GM23338 (cell line): ENCODE measurements around the gene PIGK. TPM values are rescaled to one million over a fixed set of nuclear protein-coding genes. Genes with fewer than 3 reads are reported as not detected.

ENCODE experiments used
- ATAC-seq: fragments of 200-7000 bp; cut with Tn5 transposase; 3 replicates; pipeline ENCODE4 v1.9.1; 2020
- DNase-seq: peaks from one replicate; pipeline ENCODE4 v3.0.0-alpha.2; 2015; ENCODE audit warnings: low spot score
- H2AFZ ChIP-seq: fragments of 200-600 bp; sonication (generic); 2 replicates; pipeline ENCODE4 v1.8.0; 2016; ENCODE audit warnings: antibody characterized with exemption, mild to moderate bottlenecking, moderate library complexity
- H3F3A ChIP-seq: fragments of 200-600 bp; sonication (generic); replicated peaks from 2 replicates; pipeline ENCODE4 v1.8.0; 2017; ENCODE audit warnings: antibody characterized with exemption, mixed run types, low read depth
- H3K27ac ChIP-seq: fragments of 200-600 bp; sonication (generic); 2 replicates; pipeline ENCODE4 v1.6.1; 2016; ENCODE audit warnings: low read depth
- H3K27me3 ChIP-seq: fragments of 200-600 bp; sonication (generic); 2 replicates; pipeline ENCODE4 v1.8.0; 2016; ENCODE audit warnings: mild to moderate bottlenecking, mixed run types, moderate library complexity; ENCODE audit not compliant: insufficient read depth
- H3K36me3 ChIP-seq: fragments of 200-600 bp; sonication (generic); 2 replicates; pipeline ENCODE4 v1.8.0; 2016; ENCODE audit warnings: mild to moderate bottlenecking; ENCODE audit not compliant: insufficient read depth
- H3K4me1 ChIP-seq: fragments of 200-600 bp; sonication (generic); 2 replicates; pipeline ENCODE4 v1.8.0; 2016; ENCODE audit warnings: mild to moderate bottlenecking, moderate library complexity; ENCODE audit not compliant: insufficient read depth
- H3K4me2 ChIP-seq: fragments of 200-600 bp; sonication (generic); 2 replicates; pipeline ENCODE4 v1.7.1; 2017; ENCODE audit warnings: mixed run types
- H3K4me3 ChIP-seq: fragments of 200-600 bp; sonication (generic); 2 replicates; pipeline ENCODE4 v1.6.1; 2016; ENCODE audit warnings: mixed run types
- H3K79me2 ChIP-seq: fragments of 200-600 bp; sonication (generic); replicated peaks from 2 replicates; pipeline ENCODE4 v1.8.0; 2017; ENCODE audit warnings: mild to moderate bottlenecking; ENCODE audit not compliant: insufficient read depth
- H3K9me2 ChIP-seq: fragments of 200-600 bp; sonication (generic); 2 replicates; pipeline ENCODE4 v1.8.0; 2017; ENCODE audit not compliant: insufficient read depth
- H4K20me1 ChIP-seq: fragments of 200-600 bp; sonication (generic); replicated peaks from 2 replicates; pipeline ENCODE4 v1.8.0; 2017; ENCODE audit warnings: mild to moderate bottlenecking; ENCODE audit not compliant: insufficient read depth
- H3K27ac Mint-ChIP-seq: 2 replicates; pipeline ENCODE4 v1.8.0; 2020; ENCODE audit warnings: inconsistent platforms, mild to moderate bottlenecking, moderate library complexity, mixed read lengths
- H3K27me3 Mint-ChIP-seq: 3 replicates; pipeline ENCODE4 v1.8.0; 2022; ENCODE audit warnings: low read depth, mild to moderate bottlenecking, moderate library complexity, mixed read lengths, inconsistent platforms; ENCODE audit not compliant: insufficient read depth, poor library complexity
- H3K36me3 Mint-ChIP-seq: 3 replicates; pipeline ENCODE4 v1.8.0; 2021; ENCODE audit warnings: low read depth, mild to moderate bottlenecking, inconsistent platforms, moderate library complexity, mixed read lengths
- H3K4me1 Mint-ChIP-seq: 3 replicates; pipeline ENCODE4 v1.8.0; 2020; ENCODE audit warnings: mild to moderate bottlenecking, inconsistent platforms, mixed read lengths
- H3K4me3 Mint-ChIP-seq: 3 replicates; pipeline ENCODE4 v1.8.0; 2021; ENCODE audit warnings: moderate library complexity, mild to moderate bottlenecking, inconsistent platforms, mixed read lengths
- H3K9me3 Mint-ChIP-seq: 3 replicates; pipeline ENCODE4 v1.8.0; 2020; ENCODE audit warnings: moderate library complexity, mild to moderate bottlenecking, inconsistent platforms, mixed read lengths
- CREB1 ChIP-seq: fragments of 250-450 bp; sonication (Bioruptor Pico); IDR thresholded peaks from 2 replicates; pipeline ENCODE4 v1.5.0; 2020; ENCODE audit warnings: low read depth, mild to moderate bottlenecking, moderate library complexity
- EZH2phosphoT487 ChIP-seq: fragments of 200-600 bp; sonication (generic); IDR thresholded peaks from one replicate; pipeline ENCODE4 v1.8.1; 2018; ENCODE audit warnings: antibody characterized with exemption; ENCODE audit not compliant: unreplicated experiment
- JUNB ChIP-seq: IDR thresholded peaks from one replicate; pipeline ENCODE4 v1.6.1; 2016; ENCODE audit warnings: antibody characterized with exemption; ENCODE audit not compliant: unreplicated experiment
- NANOG ChIP-seq: IDR thresholded peaks from 2 replicates; pipeline ENCODE4 v1.6.1; 2016; ENCODE audit warnings: antibody characterized with exemption, borderline replicate concordance
- POLR2AphosphoS5 ChIP-seq: IDR thresholded peaks from 2 replicates; pipeline ENCODE4 v1.6.1; 2016; ENCODE audit warnings: antibody characterized with exemption, low read depth
- STAT1 ChIP-seq: IDR thresholded peaks from one replicate; pipeline ENCODE4 v1.6.1; 2016; ENCODE audit warnings: antibody characterized with exemption; ENCODE audit not compliant: unreplicated experiment
- ZNF114 ChIP-seq: fragments of 250-450 bp; sonication (Bioruptor Pico); IDR thresholded peaks from 2 replicates; pipeline ENCODE4 v1.5.0; 2020; ENCODE audit warnings: mild to moderate bottlenecking, moderate library complexity
- ZNF331 ChIP-seq: fragments of 250-450 bp; sonication (Bioruptor Pico); IDR thresholded peaks from 2 replicates; pipeline ENCODE4 v1.5.0; 2020; ENCODE audit warnings: low read depth, mild to moderate bottlenecking, moderate library complexity
- ZNF462 ChIP-seq: fragments of 250-450 bp; sonication (Bioruptor Pico); IDR thresholded peaks from 2 replicates; pipeline ENCODE4 v1.5.0; 2020; ENCODE audit warnings: mild to moderate bottlenecking, moderate library complexity
- polyA plus RNA-seq: library from polyadenylated mRNA; unstranded; fragments of >200 nt; fragmentation: Nextera tagmentation; extraction: Ambion mirVana; gene quantifications from 2 replicates; pipeline ENCODE4 v1.2.1, GENCODE V29; 2016
- total RNA-seq: library from RNA; depleted of rRNA; stranded (reverse); fragments of >200 nt; shearing (Covaris generic); gene quantifications from 2 replicates; pipeline ENCODE4 v1.2.3, GENCODE V29; 2014

The PIGK gene
- total and polyA plus RNA-seq, 2 experiments from 2014 or later = 16.4 to 26.4 TPM

- no peak for TF ChIP-seq ZNF462 (CRISPR knock-in tag)
These were observed 8.2 kb upstream of the PIGK start (continued) for GRCh38 chr1:77227381-77227780.

DNA sequence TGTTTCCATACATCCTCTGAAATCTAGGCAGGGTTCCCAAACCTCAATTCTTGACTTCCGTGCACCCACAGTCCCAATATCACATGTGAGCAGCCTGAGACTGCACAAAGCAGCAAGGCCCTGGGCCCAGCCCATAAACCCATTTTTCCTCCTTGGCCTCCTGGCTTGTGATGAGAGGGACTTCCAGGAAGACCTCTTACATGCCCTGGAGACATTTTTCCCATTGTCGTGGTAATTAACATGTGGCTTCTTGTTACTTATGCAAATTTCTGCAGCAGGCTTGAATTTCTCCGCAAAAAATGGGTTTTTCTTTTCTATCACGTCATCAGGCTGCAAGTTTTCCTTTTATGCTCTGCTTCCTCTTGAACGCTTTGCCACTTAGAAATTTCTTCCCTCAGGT is 3.3 kb upstream of the PIGK start:
- H3K27me3 ChIP-seq = no peaks in the 10 kb centered on the region
- ATAC-seq (0 out of 3 replicates have a peak, but pooled peaks have one; percentile 12), DNase-seq (peak; percentile 42)
- H2AFZ ChIP-seq = no peak overlapping the region
- no peak overlapping the region for H3K4me3 ChIP-seq
- H3K36me3 ChIP-seq = 0 out of 2 replicates have a peak, but pooled peaks cover 4% of the 10 kb centered on the region
- H3K79me2 ChIP-seq = peaks cover 25% of the 10 kb centered on the region
- Mint-ChIP-seq H3K36me3 (peaks cover 41% of the 10 kb centered on the region), H3K27ac (peak overlapping the region; percentile 90), H3K9me3 (peaks cover 19% of the 10 kb centered on the region), H3K27me3 (peaks cover 11% of the 10 kb centered on the region), H3K4me3 (peak overlapping the region; percentile 3; the same call in 2 of the 3 replicates), H3K4me1 (peaks cover 26% of the 10 kb centered on the region)
- peak overlapping the region; percentile 27; the same call in 1 of the 2 replicates for H3K4me2 ChIP-seq
- TF ChIP-seq CREB1 (CRISPR knock-in tag) (0 out of 2 replicates have a peak, but pooled peaks have one; percentile 26), EZH2phosphoT487 (no peak), ZNF331 (CRISPR knock-in tag) (no peak), NANOG (no peak), JUNB (no peak), STAT1 (no peak), ZNF114 (CRISPR knock-in tag) (no peak), POLR2AphosphoS5 (no peak), ZNF462 (CRISPR knock-in tag) (peak; percentile 85)
- H4K20me1 ChIP-seq = no peaks in the 10 kb centered on the region
- H3F3A ChIP-seq = no peaks in the 10 kb centered on the region
- H3K4me1 ChIP-seq = peaks cover 17% of the 10 kb centered on the region
- 0 out of 2 replicates have a peak, but pooled peaks cover 5% of the 10 kb centered on the region for H3K9me2 ChIP-seq
- H3K27ac ChIP-seq = peak overlapping the region; percentile 28; the same call in 1 of the 2 replicates
